ENCODE data around the gene PARM1.

The PARM1 gene

DNA sequence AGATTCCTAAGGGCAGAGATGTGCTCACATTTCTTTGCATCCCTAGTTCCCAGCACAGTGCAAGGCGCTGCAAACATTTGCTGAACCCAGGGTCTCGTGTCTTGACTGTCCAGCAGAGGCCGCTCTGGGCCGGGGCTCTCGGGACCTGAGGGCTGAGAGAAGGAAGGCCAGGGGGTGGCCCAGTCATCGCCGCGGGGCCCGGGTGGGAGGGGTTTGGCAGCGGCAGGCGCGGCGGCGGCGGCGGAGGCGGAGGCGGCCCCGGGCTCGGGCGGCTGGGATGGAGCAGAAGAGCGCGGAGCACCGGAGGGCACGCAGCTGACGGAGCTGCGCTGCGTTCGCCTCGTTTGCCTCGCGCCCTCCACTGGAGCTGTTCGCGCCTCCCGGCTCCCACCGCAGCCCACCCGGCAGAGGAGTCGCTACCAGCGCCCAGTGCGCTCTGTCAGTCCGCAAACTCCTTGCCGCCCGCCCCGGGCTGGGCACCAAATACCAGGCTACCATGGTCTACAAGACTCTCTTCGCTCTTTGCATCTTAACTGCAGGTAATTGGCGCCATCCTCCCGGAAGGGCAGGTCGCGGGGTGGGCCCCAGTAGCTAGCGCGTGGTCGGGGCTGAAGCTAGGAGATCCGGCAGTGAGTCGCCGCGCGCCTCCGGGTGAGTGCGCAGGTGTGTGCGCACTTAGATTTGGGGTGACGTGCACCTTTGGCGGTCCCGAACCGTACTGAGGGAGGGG is at the start of gene PARM1:
Gene PARM1 (plus strand): TSS at position 285 of the 730 bp plus-strand sequence. CDS start 212 bp downstream, at position 497.
- peak within 1 kb of the TSS; percentile 45 for H3K4me3 ChIP-seq (ENCODE audit: low read depth, low read length)
- CTCF ChIA-PET: interaction anchor here (1.1 kb wide), 1 partner anchor 538 kb away, joined by 3 read pairs; no protein-coding TSS in a partner anchor
- no peak for DNase-seq (ENCODE audit: low read depth, low spot score)
- TF ChIP-seq, protein P1, sequence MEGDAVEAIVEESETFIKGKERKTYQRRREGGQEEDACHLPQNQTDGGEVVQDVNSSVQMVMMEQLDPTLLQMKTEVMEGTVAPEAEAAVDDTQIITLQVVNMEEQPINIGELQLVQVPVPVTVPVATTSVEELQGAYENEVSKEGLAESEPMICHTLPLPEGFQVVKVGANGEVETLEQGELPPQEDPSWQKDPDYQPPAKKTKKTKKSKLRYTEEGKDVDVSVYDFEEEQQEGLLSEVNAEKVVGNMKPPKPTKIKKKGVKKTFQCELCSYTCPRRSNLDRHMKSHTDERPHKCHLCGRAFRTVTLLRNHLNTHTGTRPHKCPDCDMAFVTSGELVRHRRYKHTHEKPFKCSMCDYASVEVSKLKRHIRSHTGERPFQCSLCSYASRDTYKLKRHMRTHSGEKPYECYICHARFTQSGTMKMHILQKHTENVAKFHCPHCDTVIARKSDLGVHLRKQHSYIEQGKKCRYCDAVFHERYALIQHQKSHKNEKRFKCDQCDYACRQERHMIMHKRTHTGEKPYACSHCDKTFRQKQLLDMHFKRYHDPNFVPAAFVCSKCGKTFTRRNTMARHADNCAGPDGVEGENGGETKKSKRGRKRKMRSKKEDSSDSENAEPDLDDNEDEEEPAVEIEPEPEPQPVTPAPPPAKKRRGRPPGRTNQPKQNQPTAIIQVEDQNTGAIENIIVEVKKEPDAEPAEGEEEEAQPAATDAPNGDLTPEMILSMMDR (IDR thresholded peaks at IDR 0.05; ENCODE audit: insufficient read depth, low read length, missing control alignments): peak; percentile 67
- POLR2A ChIA-PET: no interaction called here

DNA sequence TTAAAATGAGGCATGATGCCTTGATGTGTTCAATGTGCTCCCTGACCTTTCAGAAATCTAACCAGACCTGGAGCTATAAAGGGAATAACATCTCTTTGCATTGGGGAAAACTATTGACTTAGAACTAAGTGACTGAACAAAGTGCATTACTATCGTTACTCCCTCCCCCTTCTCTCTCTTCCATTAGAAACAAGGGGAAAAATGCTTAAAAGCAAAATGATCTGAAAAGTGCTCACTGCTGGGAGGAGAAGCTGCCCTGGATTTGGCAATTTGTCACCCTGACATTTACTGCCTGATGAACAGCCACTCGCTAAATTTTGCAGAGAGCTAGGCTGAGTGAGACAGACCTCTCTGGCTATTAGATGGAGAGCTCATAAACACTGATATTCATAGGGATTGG is 48.6 kb upstream of the PARM1 start:
- no peak for DNase-seq (ENCODE audit: low read depth, low spot score)
- POLR2A ChIA-PET: no interaction called here
- CTCF ChIA-PET: interaction anchor here (1.5 to 2.4 kb wide), 2 partner anchors 9 to 10 kb away, joined by 8 to 11 read pairs; no protein-coding TSS in a partner anchor
- TF ChIP-seq, protein P1 (IDR thresholded peaks at IDR 0.05; ENCODE audit: insufficient read depth, low read length, missing control alignments): no peak
- no peak overlapping the region for H3K4me3 ChIP-seq (ENCODE audit: low read depth, low read length)

- DNase-seq (ENCODE audit: low read depth, low spot score): peak; percentile 10
- CTCF ChIA-PET: interaction anchor here (1.2 kb wide), 1 partner anchor 14 kb away, joined by 3 read pairs; no protein-coding TSS in a partner anchor
- TF ChIP-seq, protein P1 (IDR thresholded peaks at IDR 0.05; ENCODE audit: insufficient read depth, low read length, missing control alignments): no peak
- no peak overlapping the region for H3K4me3 ChIP-seq (ENCODE audit: low read depth, low read length)
- POLR2A ChIA-PET: no interaction called here
Observed at GRCh38 chr4:74886484-74886883, 46.4 kb upstream of the PARM1 start.

DNA sequence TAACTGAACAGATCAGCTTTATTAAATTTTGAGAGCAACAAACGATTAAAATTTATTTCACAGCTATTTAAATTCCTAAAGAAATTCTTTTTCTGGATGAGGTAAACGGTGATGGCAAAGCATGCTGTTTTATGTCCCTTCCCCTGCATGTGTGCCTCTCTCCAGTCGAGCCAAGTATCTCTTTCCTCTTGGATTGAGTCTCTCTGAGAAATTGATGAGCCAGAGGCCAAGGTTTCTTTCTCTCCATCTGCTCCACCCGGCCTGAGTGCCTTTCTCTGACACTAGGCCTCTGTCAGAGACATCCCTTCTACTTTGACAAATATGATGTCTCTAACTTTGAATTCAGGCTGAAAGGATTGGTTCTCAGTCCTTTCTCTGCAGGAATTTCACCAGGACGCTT is 42.6 kb upstream of the PARM1 start:
- TF ChIP-seq, protein P1 (IDR thresholded peaks at IDR 0.05; ENCODE audit: insufficient read depth, low read length, missing control alignments): no peak
- no peak for DNase-seq (ENCODE audit: low read depth, low spot score)

DNA sequence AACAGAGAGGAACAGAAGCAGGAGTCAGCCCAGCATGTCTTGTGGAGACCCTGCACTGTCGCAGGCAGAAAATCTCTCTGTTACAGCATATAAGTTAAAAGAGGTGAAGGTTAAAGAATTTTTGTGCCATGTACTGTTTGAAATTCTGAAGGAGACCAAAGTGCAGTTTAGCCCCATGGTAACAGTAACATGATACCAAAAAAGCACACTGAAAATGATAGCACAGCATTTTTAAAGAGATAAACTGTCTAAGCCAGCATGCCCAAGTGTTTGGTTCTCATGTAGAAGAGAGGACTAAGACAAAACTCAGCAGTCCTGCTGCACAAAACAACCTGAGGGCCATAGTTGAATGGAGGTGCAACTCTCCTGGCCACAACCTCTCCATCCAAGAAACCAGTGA is 41.9 kb upstream of the PARM1 start:
- CTCF ChIA-PET: interaction anchor here (2.5 kb wide), 1 partner anchor 16 kb away, joined by 9 read pairs; no protein-coding TSS in a partner anchor
- H3K4me3 ChIP-seq (ENCODE audit: low read depth, low read length): no peak overlapping the region
- TF ChIP-seq, protein P1 (IDR thresholded peaks at IDR 0.05; ENCODE audit: insufficient read depth, low read length, missing control alignments): no peak
- DNase-seq (ENCODE audit: low read depth, low spot score): no peak
- POLR2A ChIA-PET: no interaction called here

More for the DNA sequence above, 42.6 kb upstream of the PARM1 start:
- POLR2A ChIA-PET: no interaction called here
- CTCF ChIA-PET: no interaction called here
- no peak overlapping the region for H3K4me3 ChIP-seq (ENCODE audit: low read depth, low read length)

GRCh38 chr4:74893171-74893570 is 39.7 kb upstream of the PARM1 start:
- POLR2A ChIA-PET: no interaction called here
- TF ChIP-seq, protein P1 (IDR thresholded peaks at IDR 0.05; ENCODE audit: insufficient read depth, low read length, missing control alignments): no peak
- no peak overlapping the region for H3K4me3 ChIP-seq (ENCODE audit: low read depth, low read length)
- CTCF ChIA-PET: interaction anchor here (0.7 to 2.5 kb wide), 2 partner anchors 18 to 41 kb away, joined by 3 to 9 read pairs; no protein-coding TSS in a partner anchor
- DNase-seq (ENCODE audit: low read depth, low spot score): no peak
